ENCODE data around the gene PFKFB3. TPM values are rescaled to one million over a fixed set of nuclear protein-coding genes. Genes with fewer than 3 reads are reported as not detected.

The PFKFB3 gene
- total RNA-seq, 2 donors from 2014 or later, result 157 to 310 TPM

DNA sequence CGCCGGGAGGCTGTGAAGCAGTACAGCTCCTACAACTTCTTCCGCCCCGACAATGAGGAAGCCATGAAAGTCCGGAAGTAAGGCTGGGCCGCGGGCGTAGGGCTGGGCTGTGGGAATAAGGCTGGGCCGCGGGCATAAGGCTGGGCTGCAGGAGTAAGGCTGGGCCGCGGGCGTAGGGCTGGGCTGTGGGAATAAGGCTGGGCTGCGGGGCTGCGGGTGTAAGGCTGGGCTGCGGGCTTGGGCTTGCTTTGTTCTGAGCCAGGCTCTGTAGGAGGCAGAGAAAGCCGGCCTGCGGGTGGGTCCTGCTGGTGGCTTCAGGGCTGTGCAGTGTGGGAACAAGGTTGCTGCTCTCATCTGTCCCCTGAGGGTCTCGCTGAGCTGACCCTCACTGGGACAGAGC, 12.5 kb downstream of the PFKFB3 start:
- no peak for ATAC-seq (replicated peaks)
- Mint-ChIP-seq H3K27ac (peak overlapping the region; percentile 30), H3K4me3 (no peak overlapping the region), H3K4me1 (peaks cover 14% of the 10 kb centered on the region), H3K9me3 (no peaks in the 10 kb centered on the region), H3K36me3 (ENCODE audit: low read depth) (peaks cover 95% of the 10 kb centered on the region), H3K27me3 (no peaks in the 10 kb centered on the region)

GRCh38 chr10:6215683-6216484, 13.2 kb downstream of the PFKFB3 start:
- no peak for ATAC-seq (replicated peaks)
- H3K4me3 Mint-ChIP-seq, result no peak overlapping the region
- peaks cover 17% of the 10 kb centered on the region for H3K4me1 Mint-ChIP-seq
- H3K27ac Mint-ChIP-seq, result peak overlapping the region; percentile 63
- peaks cover 100% of the 10 kb centered on the region for H3K36me3 Mint-ChIP-seq (ENCODE audit: low read depth)
- no peaks in the 10 kb centered on the region for H3K27me3 Mint-ChIP-seq
- no peaks in the 10 kb centered on the region for H3K9me3 Mint-ChIP-seq

DNA sequence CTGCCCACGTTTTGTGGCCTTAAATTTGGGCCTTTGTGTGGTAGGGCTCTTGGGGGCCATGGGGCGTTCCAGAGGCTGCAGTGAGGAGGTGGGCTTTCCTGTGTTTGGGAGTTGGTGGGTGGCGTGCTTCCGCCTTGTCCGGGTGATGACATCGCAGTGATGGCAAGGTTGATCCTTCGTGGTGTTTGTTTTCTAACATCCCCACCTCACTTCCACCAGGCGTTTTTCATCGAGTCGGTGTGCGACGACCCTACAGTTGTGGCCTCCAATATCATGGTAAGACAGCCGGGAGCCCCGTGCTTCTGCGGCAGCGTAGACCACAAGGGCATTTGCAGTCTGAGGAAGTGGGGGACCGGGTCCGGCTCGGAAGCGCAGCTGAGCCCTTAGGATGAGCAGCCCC, 14.2 kb downstream of the PFKFB3 start:
- H3K27me3 Mint-ChIP-seq, result no peaks in the 10 kb centered on the region
- H3K36me3 Mint-ChIP-seq (ENCODE audit: low read depth), result peaks cover 100% of the 10 kb centered on the region
- H3K4me3 Mint-ChIP-seq, result no peak overlapping the region
- H3K9me3 Mint-ChIP-seq, result no peaks in the 10 kb centered on the region
- peak overlapping the region; percentile 30 for H3K27ac Mint-ChIP-seq
- ATAC-seq (replicated peaks), result no peak
- peaks cover 16% of the 10 kb centered on the region for H3K4me1 Mint-ChIP-seq

DNA sequence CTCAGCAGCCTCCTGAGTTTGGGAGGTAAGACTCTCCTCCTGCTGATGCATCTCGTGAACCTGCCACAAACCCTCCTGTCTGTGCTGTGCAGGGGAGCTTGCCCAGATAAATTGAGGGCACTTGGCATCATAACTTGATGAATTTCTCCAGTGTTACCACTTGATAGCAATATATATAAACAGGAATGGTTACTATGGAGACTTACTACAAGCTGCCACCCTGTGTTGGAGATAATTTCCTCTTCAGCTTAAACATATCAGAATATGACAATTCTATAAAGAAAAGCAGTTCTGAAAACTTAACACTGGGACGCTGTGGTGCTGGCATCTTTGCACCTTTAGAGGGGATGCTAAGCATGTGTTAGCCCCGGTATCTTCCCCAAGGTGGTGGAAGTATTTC, 14.9 kb downstream of the PFKFB3 start:
- Mint-ChIP-seq H3K4me1 (peaks cover 16% of the 10 kb centered on the region), H3K27ac (no peak overlapping the region), H3K36me3 (ENCODE audit: low read depth) (peaks cover 100% of the 10 kb centered on the region), H3K4me3 (no peak overlapping the region), H3K9me3 (no peaks in the 10 kb centered on the region), H3K27me3 (no peaks in the 10 kb centered on the region)
- no peak for ATAC-seq (replicated peaks)

DNA sequence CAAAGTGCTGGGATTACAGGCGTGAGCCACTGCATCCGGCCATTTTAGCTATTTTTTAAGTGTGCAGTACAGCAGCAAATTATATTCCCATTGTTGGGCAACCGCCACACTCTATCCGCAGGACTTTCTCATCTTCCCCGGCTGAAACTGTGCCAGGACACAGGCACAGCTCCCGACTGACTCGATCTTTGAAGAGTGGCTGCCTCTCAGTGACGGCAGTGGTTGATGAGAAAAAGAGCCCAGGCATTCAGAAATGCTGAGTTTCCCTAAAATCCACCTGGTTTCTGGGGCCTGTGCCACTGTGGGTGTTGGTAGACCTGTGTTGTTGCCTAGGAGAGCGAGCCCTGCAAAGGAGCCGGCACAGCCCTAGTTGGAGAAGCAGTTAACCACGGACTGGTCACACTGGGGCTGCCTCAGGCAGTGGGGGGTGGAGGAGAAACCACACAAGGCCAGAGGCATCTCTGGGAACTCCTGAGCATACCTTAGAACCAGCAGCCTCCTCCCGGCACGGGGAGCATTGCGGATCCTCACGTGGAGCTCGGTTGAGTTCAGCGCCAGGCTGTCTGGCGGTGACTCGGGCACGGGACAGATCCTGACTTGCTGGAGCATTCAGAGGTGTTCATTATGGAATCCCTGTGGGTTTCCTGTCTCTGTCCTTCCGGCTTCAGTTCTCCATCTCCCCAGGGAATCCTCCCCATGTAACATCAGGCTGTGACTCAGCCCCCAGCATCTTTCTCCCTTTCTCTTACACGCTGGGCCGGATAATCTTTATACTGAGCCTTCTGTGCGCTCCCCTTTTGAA, 16.2 kb downstream of the PFKFB3 start:
- H3K27me3 Mint-ChIP-seq, result no peaks in the 10 kb centered on the region
- peaks cover 9% of the 10 kb centered on the region for H3K4me1 Mint-ChIP-seq
- no peak overlapping the region for H3K4me3 Mint-ChIP-seq
- ATAC-seq (replicated peaks), result no peak
- peaks cover 100% of the 10 kb centered on the region for H3K36me3 Mint-ChIP-seq (ENCODE audit: low read depth)
- no peak overlapping the region for H3K27ac Mint-ChIP-seq
- H3K9me3 Mint-ChIP-seq, result no peaks in the 10 kb centered on the region

DNA sequence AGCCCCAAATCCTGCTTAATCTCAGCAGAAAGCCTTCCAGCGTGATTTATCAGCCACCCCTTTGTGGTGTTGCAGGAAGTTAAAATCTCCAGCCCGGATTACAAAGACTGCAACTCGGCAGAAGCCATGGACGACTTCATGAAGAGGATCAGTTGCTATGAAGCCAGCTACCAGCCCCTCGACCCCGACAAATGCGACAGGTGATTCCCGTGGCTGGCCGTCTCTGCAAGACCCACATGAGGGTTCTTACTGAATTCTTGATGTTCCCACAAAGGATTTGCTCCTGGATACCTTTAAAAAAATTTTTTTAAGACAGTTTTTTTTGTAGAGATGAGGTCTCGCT, 16.7 kb downstream of the PFKFB3 start:
- H3K27ac Mint-ChIP-seq, result no peak overlapping the region
- peaks cover 6% of the 10 kb centered on the region for H3K4me1 Mint-ChIP-seq
- peaks cover 100% of the 10 kb centered on the region for H3K36me3 Mint-ChIP-seq (ENCODE audit: low read depth)
- no peaks in the 10 kb centered on the region for H3K9me3 Mint-ChIP-seq
- H3K27me3 Mint-ChIP-seq, result no peaks in the 10 kb centered on the region
- no peak overlapping the region for H3K4me3 Mint-ChIP-seq
- no peak for ATAC-seq (replicated peaks)

DNA sequence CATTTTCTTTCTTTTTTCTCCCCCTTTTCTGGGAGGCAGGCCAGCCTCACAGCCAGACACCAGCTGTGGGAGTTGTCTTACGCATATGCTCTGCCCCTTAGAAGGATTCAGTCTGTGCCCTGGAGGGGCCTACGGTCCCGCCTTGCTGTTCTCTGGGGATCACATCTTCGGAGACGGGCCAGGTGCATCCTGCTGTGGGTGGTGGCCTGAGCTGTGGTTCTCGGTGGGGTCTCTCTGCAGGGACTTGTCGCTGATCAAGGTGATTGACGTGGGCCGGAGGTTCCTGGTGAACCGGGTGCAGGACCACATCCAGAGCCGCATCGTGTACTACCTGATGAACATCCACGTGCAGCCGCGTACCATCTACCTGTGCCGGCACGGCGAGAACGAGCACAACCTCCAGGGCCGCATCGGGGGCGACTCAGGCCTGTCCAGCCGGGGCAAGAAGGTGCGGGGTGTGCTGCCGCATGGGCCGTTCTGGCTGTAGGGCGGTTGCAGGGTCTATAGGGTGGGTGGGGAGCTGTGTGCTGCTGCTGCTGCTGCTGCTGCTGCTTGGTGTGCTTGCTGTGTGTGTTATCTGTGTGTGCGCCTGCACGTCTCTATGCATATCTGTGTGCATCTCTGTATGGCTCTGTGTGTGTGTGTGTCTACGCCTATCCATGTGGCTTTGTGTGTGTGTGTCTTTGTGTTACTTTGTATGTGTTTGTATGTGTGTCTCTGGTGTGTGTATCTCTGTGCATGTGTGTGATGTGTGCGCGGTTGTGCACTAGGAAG, 17.9 kb downstream of the PFKFB3 start:
- peaks cover 100% of the 10 kb centered on the region for H3K36me3 Mint-ChIP-seq (ENCODE audit: low read depth)

GRCh38 chr10:6221192-6221940, 18.6 kb downstream of the PFKFB3 start:
- Mint-ChIP-seq H3K36me3 (ENCODE audit: low read depth) (peaks cover 100% of the 10 kb centered on the region), H3K27me3 (no peaks in the 10 kb centered on the region), H3K27ac (peak overlapping the region; percentile 72), H3K9me3 (no peaks in the 10 kb centered on the region), H3K4me3 (no peak overlapping the region), H3K4me1 (peaks cover 10% of the 10 kb centered on the region)
- ATAC-seq (replicated peaks), result peak; percentile 12

More for the DNA sequence above, 17.9 kb downstream of the PFKFB3 start:
- Mint-ChIP-seq H3K4me1 (peaks cover 6% of the 10 kb centered on the region), H3K9me3 (no peaks in the 10 kb centered on the region), H3K4me3 (no peak overlapping the region), H3K27ac (peak overlapping the region; percentile 72), H3K27me3 (no peaks in the 10 kb centered on the region)
- no peak for ATAC-seq (replicated peaks)

DNA sequence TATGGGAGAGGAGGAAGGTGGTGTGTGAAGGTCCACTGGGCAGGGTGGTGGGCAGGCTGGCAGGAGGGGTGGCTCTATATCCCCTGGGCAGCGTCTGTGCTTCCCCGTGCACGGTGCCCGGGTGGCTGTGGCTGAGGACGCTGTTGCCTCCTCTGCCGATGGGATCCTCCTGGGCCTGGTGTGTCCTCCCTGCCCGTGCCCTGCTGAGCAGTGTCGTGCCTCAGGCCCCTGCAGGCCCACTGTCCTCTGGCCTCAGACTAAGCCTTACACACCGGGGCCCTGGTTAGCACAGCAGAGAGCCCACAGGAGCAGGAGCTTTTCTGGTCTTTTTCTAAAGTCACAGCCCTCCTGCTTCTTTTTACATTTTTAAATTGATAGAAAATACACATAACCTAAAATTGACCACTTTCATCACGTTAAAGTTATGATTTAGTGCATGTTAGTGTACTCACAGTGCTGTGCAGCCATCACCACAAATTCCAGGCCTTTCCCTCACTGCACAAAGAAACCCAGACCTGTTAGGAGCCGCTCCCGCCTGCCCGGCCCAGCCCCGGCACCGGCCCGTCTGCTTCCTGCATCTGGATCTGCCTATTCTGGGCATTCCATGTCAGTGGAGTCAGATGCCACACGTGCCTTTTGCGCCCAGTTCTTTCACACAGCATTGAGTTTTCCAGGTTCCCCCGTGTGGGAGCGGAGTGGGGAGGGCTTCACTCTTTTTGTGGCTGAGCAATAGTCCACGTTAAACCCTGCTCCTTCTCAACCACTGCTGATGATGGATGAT, 19.4 kb downstream of the PFKFB3 start:
- H3K27me3 Mint-ChIP-seq, result no peaks in the 10 kb centered on the region
- no peak for ATAC-seq (replicated peaks)
- H3K27ac Mint-ChIP-seq, result peak overlapping the region; percentile 72

DNA sequence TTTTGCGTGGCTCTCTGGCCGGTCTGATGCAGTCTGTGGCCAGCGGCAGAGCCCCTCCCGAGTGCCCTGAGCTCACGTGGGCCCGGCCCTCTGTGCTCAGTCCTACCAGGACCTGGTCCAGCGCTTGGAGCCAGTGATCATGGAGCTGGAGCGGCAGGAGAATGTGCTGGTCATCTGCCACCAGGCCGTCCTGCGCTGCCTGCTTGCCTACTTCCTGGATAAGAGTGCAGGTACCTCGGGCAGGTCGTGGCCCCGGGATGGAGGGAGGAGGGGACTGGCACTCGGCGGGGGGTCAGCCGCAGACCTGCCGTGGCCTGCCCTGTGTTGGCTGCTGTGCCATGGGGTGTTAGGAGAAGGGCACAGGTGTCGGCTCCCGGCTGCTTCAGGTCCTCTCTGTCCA, 20.0 kb downstream of the PFKFB3 start:
- H3K9me3 Mint-ChIP-seq, result no peaks in the 10 kb centered on the region
- peaks cover 10% of the 10 kb centered on the region for H3K4me1 Mint-ChIP-seq
- ATAC-seq (replicated peaks), result no peak
- H3K4me3 Mint-ChIP-seq, result no peak overlapping the region
- no peaks in the 10 kb centered on the region for H3K27me3 Mint-ChIP-seq
- no peak overlapping the region for H3K27ac Mint-ChIP-seq
- peaks cover 100% of the 10 kb centered on the region for H3K36me3 Mint-ChIP-seq (ENCODE audit: low read depth)

More for the DNA sequence above, 19.4 kb downstream of the PFKFB3 start:
- Mint-ChIP-seq H3K9me3 (no peaks in the 10 kb centered on the region), H3K4me3 (no peak overlapping the region), H3K4me1 (peaks cover 10% of the 10 kb centered on the region), H3K36me3 (ENCODE audit: low read depth) (peaks cover 100% of the 10 kb centered on the region)

DNA sequence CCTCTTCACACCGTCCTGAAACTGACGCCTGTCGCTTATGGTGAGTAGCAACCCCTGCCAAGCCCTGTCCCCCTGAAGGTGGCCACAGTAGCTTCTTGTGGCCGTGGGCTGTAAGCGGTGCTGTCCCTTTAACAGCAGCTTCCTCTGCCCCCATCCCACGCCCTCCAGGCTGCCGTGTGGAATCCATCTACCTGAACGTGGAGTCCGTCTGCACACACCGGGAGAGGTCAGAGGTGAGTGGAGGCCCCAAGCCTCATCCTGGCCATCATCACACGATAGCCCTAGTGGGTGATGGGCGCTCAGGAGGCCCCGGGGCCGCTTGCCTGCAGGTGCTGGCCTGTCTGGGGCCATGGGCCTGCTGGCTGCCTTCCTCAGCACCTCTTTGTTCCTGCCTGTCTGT, 21.2 kb downstream of the PFKFB3 start:
- Mint-ChIP-seq H3K9me3 (no peaks in the 10 kb centered on the region), H3K27me3 (no peaks in the 10 kb centered on the region), H3K36me3 (ENCODE audit: low read depth) (peaks cover 100% of the 10 kb centered on the region), H3K27ac (peak overlapping the region; percentile 59), H3K4me1 (peaks cover 10% of the 10 kb centered on the region), H3K4me3 (no peak overlapping the region)
- ATAC-seq (replicated peaks), result no peak

GRCh38 chr10:6224781-6225180, 22.0 kb downstream of the PFKFB3 start:
- peaks cover 100% of the 10 kb centered on the region for H3K36me3 Mint-ChIP-seq (ENCODE audit: low read depth)
- ATAC-seq (replicated peaks), result no peak
- no peaks in the 10 kb centered on the region for H3K27me3 Mint-ChIP-seq
- peak overlapping the region; percentile 59 for H3K27ac Mint-ChIP-seq
- H3K9me3 Mint-ChIP-seq, result no peaks in the 10 kb centered on the region
- H3K4me3 Mint-ChIP-seq, result no peak overlapping the region
- H3K4me1 Mint-ChIP-seq, result peaks cover 10% of the 10 kb centered on the region

GRCh38 chr10:6225263-6225814, 22.6 kb downstream of the PFKFB3 start:
- no peaks in the 10 kb centered on the region for H3K27me3 Mint-ChIP-seq
- peaks cover 10% of the 10 kb centered on the region for H3K4me1 Mint-ChIP-seq
- ATAC-seq (replicated peaks), result no peak
- H3K36me3 Mint-ChIP-seq (ENCODE audit: low read depth), result peaks cover 100% of the 10 kb centered on the region
- H3K27ac Mint-ChIP-seq, result peak overlapping the region; percentile 74
- no peaks in the 10 kb centered on the region for H3K9me3 Mint-ChIP-seq
- H3K4me3 Mint-ChIP-seq, result no peak overlapping the region
